K562 (cell line): Measurements from ENCODE around the gene CMBL. TPM values are rescaled to one million over a fixed set of nuclear protein-coding genes. Genes with fewer than 3 reads are reported as not detected.

Experiments used
- ARHGAP35 ChIP-seq: fragments of 450-650 bp; IDR thresholded peaks from 2 replicates; pipeline ENCODE4 v1.6.1; 2018; ENCODE audit not compliant: partially characterized antibody
- CBX8 ChIP-seq: fragments of 200-600 bp; sonication (generic); IDR thresholded peaks from 2 replicates; pipeline ENCODE4 v1.6.1; 2012; ENCODE audit warnings: borderline replicate concordance, mixed run types, low read depth, mild to moderate bottlenecking, moderate library complexity, mixed read lengths, low read length, control low read depth, inconsistent platforms; ENCODE audit not compliant: poor library complexity, severe bottlenecking; ENCODE audit errors: extremely low read depth
- CCAR2 ChIP-seq: fragments of 200-400 bp; formaldehyde crosslinking; IDR thresholded peaks from 2 replicates; pipeline ENCODE4 v1.6.1; 2017; ENCODE audit warnings: mild to moderate bottlenecking, low read depth, low read length
- CHD1 ChIP-seq: fragments of 200-600 bp; sonication (generic); IDR thresholded peaks from one replicate; pipeline ENCODE4 v1.6.1; 2012; ENCODE audit warnings: mild to moderate bottlenecking, moderate library complexity, low read length, inconsistent platforms
- EGR1 ChIP-seq: fragments of 450-650 bp; conservative IDR thresholded peaks from 2 replicates; pipeline ENCODE4 v1.6.1; 2017; ENCODE audit warnings: mild to moderate bottlenecking
- EZH2 ChIP-seq: IDR thresholded peaks from 2 replicates; pipeline ENCODE4 v1.6.1; 2012; ENCODE audit warnings: low read depth, mild to moderate bottlenecking, inconsistent platforms, low read length, borderline replicate concordance
- HIVEP1 ChIP-seq: fragments of 250-450 bp; sonication (Bioruptor Pico); IDR thresholded peaks from 2 replicates; pipeline ENCODE4 v1.4.0; 2020; ENCODE audit warnings: mild to moderate bottlenecking
- ILF3 ChIP-seq: fragments of 450-650 bp; IDR thresholded peaks from 2 replicates; pipeline ENCODE4 v1.6.1; 2018; ENCODE audit warnings: antibody characterized with exemption, mild to moderate bottlenecking, moderate library complexity, borderline replicate concordance
- KDM4B ChIP-seq, 2 experiments: fragments of 450-650 bp in 1 of 2; sonication (generic) in 1 of 2; IDR thresholded peaks; 2 replicates each; pipeline ENCODE4 v1.6.1; 2016 to 2017; ENCODE audit warnings: borderline replicate concordance in 2 of 2, antibody characterized with exemption in 1 of 2, low read depth in 1 of 2, mild to moderate bottlenecking in 1 of 2
- MED1 ChIP-seq: sonication (generic); formaldehyde crosslinking; IDR thresholded peaks from 2 replicates; pipeline ENCODE4 v1.8.1; 2023; ENCODE audit warnings: missing genetic modification reagents, borderline replicate concordance
- MYNN ChIP-seq, 2 experiments: sonication (generic); formaldehyde crosslinking in 1 of 2; IDR thresholded peaks; 2 replicates each; pipeline versions ENCODE4 v1.5.0 to v1.6.1; 2016 to 2020; ENCODE audit warnings: antibody characterized with exemption in 1 of 2, missing genetic modification reagents in 1 of 2
- SETDB1 ChIP-seq: IDR thresholded peaks from one replicate; pipeline ENCODE4 v1.6.1; 2012; ENCODE audit warnings: low read length, control low read depth, inconsistent platforms
- SIX5 ChIP-seq, 2 experiments: IDR thresholded peaks; 2 replicates each; pipeline ENCODE4 v1.6.1; 2011; ENCODE audit warnings: low read length in 2 of 2, borderline replicate concordance in 1 of 2, low read depth in 1 of 2, mild to moderate bottlenecking in 1 of 2, moderate library complexity in 1 of 2; ENCODE audit not compliant: insufficient read depth in 1 of 2
- SLC30A9 ChIP-seq: fragments of 250-450 bp; sonication (Bioruptor Pico); IDR thresholded peaks from 2 replicates; pipeline ENCODE4 v1.8.0; 2022; ENCODE audit warnings: mild to moderate bottlenecking, moderate library complexity
- SMARCE1 ChIP-seq: fragments of 450-650 bp; IDR thresholded peaks from 2 replicates; pipeline ENCODE4 v1.7.1; 2016; ENCODE audit warnings: mild to moderate bottlenecking
- TCF7 ChIP-seq: sonication (generic); IDR thresholded peaks from 2 replicates; pipeline ENCODE4 v1.6.1; 2016; ENCODE audit warnings: antibody characterized with exemption, borderline replicate concordance
- U2AF2 ChIP-seq: fragments of 200-400 bp; formaldehyde crosslinking; optimal IDR thresholded peaks from 2 replicates; pipeline ENCODE3; 2017; ENCODE audit warnings: low read depth, mild to moderate bottlenecking, low read length
- ZNF121 ChIP-seq: sonication (generic); formaldehyde crosslinking; conservative IDR thresholded peaks from 2 replicates; pipeline ENCODE4 v1.8.0; 2022; ENCODE audit warnings: missing genetic modification reagents
- ZNF354B ChIP-seq: fragments of 250-450 bp; sonication (Bioruptor Pico); IDR thresholded peaks from 2 replicates; pipeline ENCODE4 v1.4.0; 2020
- ZNF431 ChIP-seq: sonication (generic); formaldehyde crosslinking; IDR thresholded peaks from 2 replicates; pipeline ENCODE4 v1.8.0; 2022; ENCODE audit warnings: mild to moderate bottlenecking, missing genetic modification reagents
- ZNF586 ChIP-seq: fragments of 450-650 bp; formaldehyde crosslinking; conservative IDR thresholded peaks from 2 replicates; pipeline ENCODE4 v1.4.0; 2020; ENCODE audit warnings: mild to moderate bottlenecking, moderate library complexity
- ZNF830 ChIP-seq: fragments of 250-450 bp; sonication (Bioruptor Pico); IDR thresholded peaks from 2 replicates; pipeline ENCODE4 v1.5.0; 2021; ENCODE audit warnings: mild to moderate bottlenecking
- ZZZ3 ChIP-seq: fragments of 450-650 bp; IDR thresholded peaks from 2 replicates; pipeline ENCODE4 v1.6.1; 2016; ENCODE audit warnings: antibody characterized with exemption, mild to moderate bottlenecking, moderate library complexity
- polyA plus RNA-seq, 8 experiments: library from polyadenylated mRNA; depleted of rRNA in 4 of 8; stranded (reverse) in 5 of 8; unstranded in 3 of 8; fragments of >200 nt; fragmentation: Nextera tagmentation in 2 of 8; fragmentation: Illumina TruSeq in 1 of 8; extraction: Ambion mirVana in 2 of 8; extraction: Trizol in 1 of 8; gene quantifications; 2 replicates each; pipeline versions ENCODE4 v1.2.1 to v1.2.3, GENCODE V29; 2011 to 2014; ENCODE audit warnings: inconsistent platforms in 1 of 8, missing spikeins in 1 of 8
- total RNA-seq, 7 experiments: library from RNA; depleted of rRNA in 6 of 7; stranded (reverse); fragments of >200 nt in 6 of 7; fragmentation: Illumina TruSeq in 2 of 7; extraction: Trizol in 2 of 7; gene quantifications; 2 replicates each; pipeline versions ENCODE4 v1.2.1 to v1.2.3, GENCODE V29; 2011 to 2021; ENCODE audit warnings: low replicate concordance in 1 of 7
- TF ChIP-seq, protein P1 (sequence below): fragments of 250-450 bp; sonication (Bioruptor Pico); IDR thresholded peaks from 2 replicates; pipeline ENCODE4 v1.5.0; 2021
- TF ChIP-seq, protein P2 (sequence below): IDR thresholded peaks from 2 replicates; pipeline ENCODE4 v1.6.1; 2014; ENCODE audit warnings: antibody characterized with exemption
- TF ChIP-seq, protein P3 (sequence below): fragments of 450-650 bp; IDR thresholded peaks from one replicate; pipeline ENCODE4 v1.6.1; 2018; ENCODE audit warnings: mild to moderate bottlenecking, moderate library complexity; ENCODE audit not compliant: partially characterized antibody

The CMBL gene
- total and polyA plus RNA-seq, 9 of the 15 experiments (the other 6 are each of a cell fraction or from before 2014, with no cell fraction given): 22.6 to 192 (median 71.1) TPM

DNA sequence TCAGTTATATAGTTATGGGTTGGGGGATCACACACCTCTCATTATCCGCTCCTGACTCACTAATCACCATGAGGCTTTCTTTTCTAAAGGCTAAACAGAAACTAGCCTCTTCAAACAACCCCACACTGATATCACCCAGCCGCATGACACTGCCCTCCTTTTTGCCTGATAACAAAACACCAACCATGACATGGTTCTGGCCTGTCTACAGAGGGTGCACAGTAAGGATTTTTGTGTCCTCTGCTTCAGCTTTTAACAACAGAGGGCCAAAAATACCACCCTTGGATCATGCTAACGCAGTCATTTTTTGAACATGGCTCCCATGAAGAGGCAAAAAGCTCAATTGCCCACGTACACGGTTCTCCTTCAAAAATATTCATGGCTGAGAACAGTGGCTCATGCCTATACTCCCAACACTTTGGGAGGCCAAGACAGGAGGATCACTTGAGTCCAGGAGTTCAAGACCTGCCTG is 4.0 kb downstream of the CMBL start (continued):
- TF ChIP-seq MYNN (IDR thresholded peaks at IDR 0.05) (peak; percentile 75), MYNN (CRISPR knock-in tag; IDR thresholded peaks at IDR 0.05) (no peak), SLC30A9 (CRISPR knock-in tag) (no peak), EGR1 (no peak; the same call in 1 of the 2 replicates), ZNF121 (CRISPR knock-in tag) (no peak; the same call in 1 of the 2 replicates), U2AF2 (no peak), ZNF354B (CRISPR knock-in tag) (peak; percentile 85), ZNF586 (CRISPR knock-in tag) (no peak), ZNF830 (CRISPR knock-in tag) (no peak), CBX8 (no peak), HIVEP1 (CRISPR knock-in tag) (peak; percentile 92), ARHGAP35 (no peak), MED1 (CRISPR knock-in tag) (no peak), KDM4B (IDR thresholded peaks at IDR 0.05; ENCODE audit: borderline replicate concordance in 2 of 2, low read depth in 1 of 2) (no peak), CCAR2 (no peak), EZH2 (no peak), ZZZ3 (no peak), CHD1 (no peak), TCF7 (peak; percentile 83; the same call in 1 of the 2 replicates), SIX5 (IDR thresholded peaks at IDR 0.05; ENCODE audit: borderline replicate concordance in 1 of 2, insufficient read depth in 1 of 2, low read depth in 1 of 2, low read length in 2 of 2) (no peak), ILF3 (no peak), ZNF431 (CRISPR knock-in tag) (no peak), SETDB1 (no peak), SMARCE1 (peak; percentile 77)
- TF ChIP-seq, protein P1, sequence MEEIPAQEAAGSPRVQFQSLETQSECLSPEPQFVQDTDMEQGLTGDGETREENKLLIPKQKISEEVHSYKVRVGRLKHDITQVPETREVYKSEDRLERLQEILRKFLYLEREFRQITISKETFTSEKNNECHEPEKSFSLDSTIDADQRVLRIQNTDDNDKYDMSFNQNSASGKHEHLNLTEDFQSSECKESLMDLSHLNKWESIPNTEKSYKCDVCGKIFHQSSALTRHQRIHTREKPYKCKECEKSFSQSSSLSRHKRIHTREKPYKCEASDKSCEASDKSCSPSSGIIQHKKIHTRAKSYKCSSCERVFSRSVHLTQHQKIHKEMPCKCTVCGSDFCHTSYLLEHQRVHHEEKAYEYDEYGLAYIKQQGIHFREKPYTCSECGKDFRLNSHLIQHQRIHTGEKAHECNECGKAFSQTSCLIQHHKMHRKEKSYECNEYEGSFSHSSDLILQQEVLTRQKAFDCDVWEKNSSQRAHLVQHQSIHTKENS (CRISPR knock-in tag): no peak
- TF ChIP-seq, protein P2, sequence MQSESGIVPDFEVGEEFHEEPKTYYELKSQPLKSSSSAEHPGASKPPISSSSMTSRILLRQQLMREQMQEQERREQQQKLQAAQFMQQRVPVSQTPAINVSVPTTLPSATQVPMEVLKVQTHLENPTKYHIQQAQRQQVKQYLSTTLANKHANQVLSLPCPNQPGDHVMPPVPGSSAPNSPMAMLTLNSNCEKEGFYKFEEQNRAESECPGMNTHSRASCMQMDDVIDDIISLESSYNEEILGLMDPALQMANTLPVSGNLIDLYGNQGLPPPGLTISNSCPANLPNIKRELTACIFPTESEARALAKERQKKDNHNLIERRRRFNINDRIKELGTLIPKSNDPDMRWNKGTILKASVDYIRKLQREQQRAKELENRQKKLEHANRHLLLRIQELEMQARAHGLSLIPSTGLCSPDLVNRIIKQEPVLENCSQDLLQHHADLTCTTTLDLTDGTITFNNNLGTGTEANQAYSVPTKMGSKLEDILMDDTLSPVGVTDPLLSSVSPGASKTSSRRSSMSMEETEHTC: peak; percentile 75; the same call in 1 of the 2 replicates
- TF ChIP-seq, protein P3, sequence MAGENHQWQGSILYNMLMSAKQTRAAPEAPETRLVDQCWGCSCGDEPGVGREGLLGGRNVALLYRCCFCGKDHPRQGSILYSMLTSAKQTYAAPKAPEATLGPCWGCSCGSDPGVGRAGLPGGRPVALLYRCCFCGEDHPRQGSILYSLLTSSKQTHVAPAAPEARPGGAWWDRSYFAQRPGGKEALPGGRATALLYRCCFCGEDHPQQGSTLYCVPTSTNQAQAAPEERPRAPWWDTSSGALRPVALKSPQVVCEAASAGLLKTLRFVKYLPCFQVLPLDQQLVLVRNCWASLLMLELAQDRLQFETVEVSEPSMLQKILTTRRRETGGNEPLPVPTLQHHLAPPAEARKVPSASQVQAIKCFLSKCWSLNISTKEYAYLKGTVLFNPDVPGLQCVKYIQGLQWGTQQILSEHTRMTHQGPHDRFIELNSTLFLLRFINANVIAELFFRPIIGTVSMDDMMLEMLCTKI: no peak
